GM21381 (cell line): ENCODE data around the gene NRXN3.
"Not testable (repeated sequence)": the region's sequence is repeated elsewhere in the genome, so short reads cannot be mapped to it uniquely, and the experiment has no call there.

Source experiments
- ATAC-seq: cut with Tn5 transposase; IDR thresholded peaks from one replicate; pipeline ENCODE4 v1.9.1; 2021; ENCODE audit warnings: mild to moderate bottlenecking, moderate library complexity; ENCODE audit not compliant: unreplicated experiment

NRXN3 gene

DNA sequence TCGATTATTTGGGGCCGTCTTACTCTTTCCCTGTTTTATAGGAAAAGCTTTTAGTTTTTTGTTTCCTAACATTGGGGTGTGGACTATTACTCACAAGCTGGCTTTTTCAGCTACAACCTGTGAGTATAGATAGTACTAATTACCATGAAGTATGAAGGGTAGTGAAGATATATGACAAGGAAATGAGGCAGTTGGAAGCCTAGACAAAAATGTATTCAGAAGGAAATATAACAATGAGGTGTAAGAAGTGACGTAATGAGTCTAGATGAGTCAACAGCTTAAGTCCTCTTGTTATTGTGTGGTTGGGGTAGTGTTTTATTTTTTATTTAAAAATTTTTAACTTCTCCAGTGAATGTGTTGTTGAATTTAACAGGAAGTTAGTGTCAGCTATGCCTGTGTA lies 804.5 kb downstream of the NRXN3 start:
- ATAC-seq, result no peak

DNA sequence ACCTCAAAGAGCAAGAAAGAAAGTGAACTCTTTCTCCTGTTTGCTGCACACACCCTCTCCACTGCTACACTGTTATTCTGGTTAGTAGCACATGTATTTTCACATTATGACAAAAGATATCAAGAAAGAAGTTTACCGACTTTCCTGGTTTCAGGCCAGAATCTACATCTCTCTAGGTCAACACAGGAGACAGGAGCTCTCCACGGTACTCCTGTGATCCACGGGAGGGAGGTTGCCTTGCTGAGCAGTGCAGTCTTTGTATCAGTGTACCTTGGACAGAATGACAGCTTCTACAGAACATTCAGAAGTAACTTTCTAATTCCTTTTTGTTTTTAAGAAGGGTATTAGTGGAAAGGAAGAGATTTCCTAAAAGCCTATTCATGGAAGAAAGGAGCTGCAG lies 805.6 kb downstream of the NRXN3 start:
- ATAC-seq, result no peak

DNA sequence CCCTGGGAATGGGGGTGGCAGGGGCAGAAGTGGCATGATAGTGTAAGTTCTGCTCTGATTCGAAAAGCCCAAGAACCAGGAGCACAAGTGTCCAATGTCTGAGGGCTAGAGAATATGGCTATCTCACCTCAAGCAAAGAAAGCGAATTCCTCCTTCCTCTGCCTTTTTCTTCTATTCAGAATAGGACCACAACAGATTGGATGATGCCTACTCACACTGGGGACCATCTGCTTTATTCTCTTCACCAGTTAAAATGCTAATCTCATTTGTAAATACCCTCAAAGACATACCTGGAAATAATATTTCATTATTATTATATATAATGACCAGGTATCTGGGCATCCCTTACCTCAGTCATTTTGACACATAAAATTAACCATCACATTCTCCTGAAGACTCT lies 808.7 kb downstream of the NRXN3 start:
- ATAC-seq, result no peak

- ATAC-seq, result no peak
Observed at GRCh38 chr14:78982551-78982950, 812.4 kb downstream of the NRXN3 start.

DNA sequence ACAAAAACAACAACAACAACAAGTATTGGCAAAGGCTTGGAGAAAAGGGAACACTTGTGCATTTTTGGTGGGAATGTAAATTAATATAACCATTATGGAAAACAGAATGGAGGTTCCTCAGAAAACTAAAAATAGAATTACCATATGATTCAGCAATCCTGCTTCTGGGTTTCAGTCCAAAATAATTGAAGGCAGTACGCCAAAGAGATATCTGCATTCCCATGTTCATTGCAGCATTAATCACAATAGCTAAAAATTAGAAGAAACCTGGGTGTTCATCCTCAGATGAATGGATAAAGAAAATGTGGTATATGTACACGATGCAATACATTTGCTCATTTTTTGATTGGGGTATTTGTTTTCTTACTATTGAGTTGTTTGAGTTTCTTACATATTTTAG lies 813.0 kb downstream of the NRXN3 start:
- no peak for ATAC-seq

DNA sequence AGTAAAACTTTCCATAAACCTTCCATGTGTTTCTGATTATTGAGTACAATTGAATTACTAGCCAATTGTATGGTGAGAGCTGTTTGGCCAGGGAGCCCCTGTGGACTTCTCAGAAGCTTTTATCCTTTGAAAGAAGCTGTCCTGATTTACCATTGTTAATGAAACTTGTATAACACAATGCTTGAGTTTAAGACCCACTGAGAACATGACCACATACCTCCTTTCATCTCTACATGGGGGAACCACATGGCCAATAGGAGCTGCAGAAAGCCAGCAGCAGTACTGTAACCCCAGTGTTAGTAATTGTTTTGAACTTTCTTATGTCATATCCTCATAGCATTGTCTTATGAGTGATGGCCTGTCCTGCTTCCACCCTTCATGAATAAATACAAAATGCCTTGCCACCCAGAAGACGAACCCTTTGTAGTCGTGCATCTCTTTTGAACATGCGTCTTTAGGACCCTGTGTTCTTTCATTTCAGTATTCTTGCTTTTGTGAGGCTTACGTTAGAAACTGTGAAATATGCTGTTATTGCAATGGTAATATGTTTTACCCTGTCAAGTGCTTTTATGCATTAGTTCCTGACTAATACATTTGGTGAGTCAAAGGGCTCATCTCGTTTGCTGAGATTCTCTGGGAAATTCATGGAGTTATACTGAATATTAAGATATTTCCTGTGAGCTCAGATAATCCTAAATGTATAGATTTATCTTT lies 815.7 kb downstream of the NRXN3 start:
- ATAC-seq, result no peak

GRCh38 chr14:78986989-78987388 lies 816.8 kb downstream of the NRXN3 start:
- ATAC-seq, result no peak

DNA sequence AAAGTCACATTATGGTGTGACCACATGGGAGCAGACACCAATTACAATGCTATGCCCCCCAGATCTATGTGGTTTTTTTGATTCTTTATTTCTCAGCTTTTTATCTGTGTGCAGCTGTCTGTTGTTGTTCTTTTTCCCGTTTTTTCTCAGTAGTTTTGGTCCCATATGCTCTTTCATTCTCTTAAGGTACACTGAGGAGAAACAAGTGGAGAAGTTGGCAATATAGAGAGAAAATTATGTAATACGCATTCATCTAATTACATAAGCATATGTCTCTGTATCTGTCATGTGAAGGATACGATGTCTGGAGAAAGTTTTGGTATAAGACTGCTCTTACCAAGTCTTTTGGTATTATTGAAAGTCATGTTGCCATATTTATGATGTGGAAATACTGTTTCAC lies 819.0 kb downstream of the NRXN3 start:
- ATAC-seq, result no peak

DNA sequence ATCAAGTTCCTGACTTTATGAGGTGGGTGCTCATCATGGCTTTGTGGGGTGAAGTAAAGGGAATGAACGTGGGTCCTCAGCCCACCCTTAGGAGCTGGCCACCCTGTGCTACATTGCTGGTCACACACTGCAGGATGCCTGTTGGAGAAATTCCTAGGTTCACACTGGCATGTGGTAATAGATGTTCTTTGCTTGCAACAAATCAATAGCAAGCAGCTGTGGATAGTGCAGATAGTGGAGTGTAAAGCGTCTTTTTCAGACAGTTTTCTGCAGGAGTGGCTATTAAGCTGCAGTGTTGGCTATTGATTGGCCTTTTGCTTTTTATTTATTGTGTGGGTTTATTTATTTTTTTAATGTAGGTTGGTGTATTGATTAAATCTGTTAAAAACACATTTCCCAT lies 822.7 kb downstream of the NRXN3 start:
- ATAC-seq, result no peak

GRCh38 chr14:78997811-78998210 lies 827.6 kb downstream of the NRXN3 start:
- ATAC-seq, result no peak

DNA sequence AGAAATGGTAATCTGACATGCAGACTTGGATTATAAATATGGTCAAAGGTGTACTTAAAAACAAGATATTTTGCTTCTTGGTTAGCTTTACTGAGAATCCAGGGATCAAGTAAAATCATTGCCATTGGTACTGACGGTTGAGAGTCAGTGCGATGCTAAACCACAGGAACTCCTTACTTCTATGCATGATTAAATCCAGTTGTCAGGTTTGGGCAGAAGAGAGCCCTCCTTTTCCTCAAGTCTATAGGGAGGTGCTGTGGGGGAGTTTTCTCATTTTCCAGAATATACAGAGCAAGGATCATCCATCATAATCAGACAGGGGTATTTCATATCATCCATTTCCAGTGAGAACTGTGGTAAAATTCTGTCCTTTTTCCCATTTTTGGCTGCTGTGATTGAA lies 839.1 kb downstream of the NRXN3 start:
- no peak for ATAC-seq

GRCh38 chr14:79011091-79011919 lies 841.1 kb downstream of the NRXN3 start:
- no peak for ATAC-seq

DNA sequence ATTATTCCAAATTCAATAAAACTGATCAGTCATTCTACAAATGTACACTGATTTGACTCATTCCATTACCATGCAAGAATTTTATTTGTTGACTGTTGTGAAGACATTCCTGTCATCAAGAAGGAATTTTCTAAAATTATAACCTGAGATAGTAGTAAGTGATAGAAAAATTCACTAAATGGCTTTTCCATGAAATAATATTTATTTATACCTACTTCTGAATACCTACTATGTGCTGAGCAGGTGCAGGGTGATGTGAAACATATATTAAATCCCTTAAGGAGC lies 841.7 kb downstream of the NRXN3 start:
- no peak for ATAC-seq

GRCh38 chr14:79016828-79017505 lies 846.8 kb downstream of the NRXN3 start:
- no peak for ATAC-seq

- no peak for ATAC-seq
Observed at GRCh38 chr14:79017561-79017960, 847.4 kb downstream of the NRXN3 start.

- ATAC-seq, result no peak
Observed at GRCh38 chr14:79018836-79019235, 848.7 kb downstream of the NRXN3 start.

DNA sequence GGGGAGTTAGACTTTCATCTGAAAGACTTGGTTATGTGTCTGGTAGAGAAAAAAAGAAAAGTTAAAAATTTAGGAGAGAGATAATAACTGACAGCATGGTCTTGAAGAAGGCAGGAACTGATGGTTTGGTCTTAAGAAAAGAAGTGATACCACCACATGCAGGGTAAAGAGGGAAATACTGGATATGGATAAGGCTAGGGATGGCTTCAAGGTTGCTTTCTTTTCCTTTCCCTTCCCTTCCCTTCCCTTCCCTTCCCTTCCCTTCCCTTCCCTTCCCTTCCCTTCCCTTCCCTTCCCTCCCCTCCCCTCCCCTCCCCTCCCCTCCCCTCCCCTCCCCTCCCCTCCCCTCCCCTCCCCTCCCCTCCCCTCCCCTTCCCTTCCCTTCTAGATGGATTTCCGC lies 849.7 kb downstream of the NRXN3 start:
- ATAC-seq, result not testable (repeated sequence)

GRCh38 chr14:79021766-79022165 lies 851.6 kb downstream of the NRXN3 start:
- ATAC-seq, result no peak

DNA sequence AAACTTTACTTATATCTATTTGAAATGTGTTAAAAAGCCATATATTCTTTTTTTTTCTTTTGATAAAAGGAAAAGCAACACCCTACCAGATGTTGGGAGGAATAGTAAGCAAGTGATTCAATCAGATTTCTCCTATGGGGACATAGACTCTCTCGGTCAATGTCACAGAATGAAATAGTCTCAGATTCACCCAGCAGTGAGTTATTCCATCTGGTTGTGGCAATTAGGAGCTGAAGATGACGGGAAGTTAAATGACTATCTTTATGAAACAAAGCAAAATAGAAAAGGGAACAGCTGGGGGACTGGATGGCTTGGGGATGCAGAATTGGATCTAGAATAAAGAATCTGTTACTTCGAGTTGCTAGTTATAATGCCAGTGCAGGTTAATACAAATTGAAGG lies 857.0 kb downstream of the NRXN3 start:
- no peak for ATAC-seq

DNA sequence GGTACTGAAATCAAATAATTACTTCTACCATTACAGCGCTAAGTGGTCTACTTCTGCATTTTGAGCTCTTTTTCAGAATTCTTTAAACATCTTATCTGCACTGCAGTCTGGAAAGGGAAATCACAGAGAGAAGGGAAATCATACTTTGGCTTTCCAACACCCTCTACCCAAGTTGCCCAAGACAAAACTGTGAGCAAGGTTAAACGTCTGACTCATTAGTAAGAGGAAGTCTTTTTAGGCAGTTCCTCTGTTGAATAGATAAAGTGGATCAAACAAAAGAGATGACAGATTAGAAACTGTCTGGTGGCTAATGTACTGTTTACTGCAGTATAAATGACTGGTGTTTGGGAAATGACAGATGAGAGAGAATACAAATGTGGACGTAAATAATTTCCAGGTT lies 858.1 kb downstream of the NRXN3 start:
- no peak for ATAC-seq

- ATAC-seq, result no peak
Observed at GRCh38 chr14:79036441-79036840, 866.3 kb downstream of the NRXN3 start.

DNA sequence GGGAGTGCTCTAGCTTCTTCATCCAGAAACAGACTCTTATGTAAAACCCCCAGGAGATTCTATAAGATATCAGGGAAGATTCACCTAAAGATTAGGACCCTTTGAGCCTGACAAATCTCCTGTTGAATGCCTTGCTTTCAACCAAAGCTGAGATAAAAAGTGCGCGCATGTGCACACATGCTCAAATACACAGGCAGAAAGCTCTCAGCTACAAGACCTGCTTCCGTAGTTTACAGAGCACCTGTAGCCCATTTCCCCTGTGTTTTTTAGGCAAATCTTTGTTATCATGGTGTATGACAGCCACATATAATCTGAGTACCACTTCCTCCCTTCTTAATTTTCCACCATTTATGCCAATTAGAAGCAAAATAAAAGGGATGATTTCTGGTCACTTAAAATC lies 866.9 kb downstream of the NRXN3 start:
- no peak for ATAC-seq
